IPS-18c (cell line): Measurements from ENCODE around the gene RPS28.
"Not testable (repeated sequence)": the region's sequence is repeated elsewhere in the genome, so short reads cannot be mapped to it uniquely, and the experiment has no call there.

Source experiments
- H3K4me3 ChIP-seq: 2 replicates; pipeline ENCODE4 v1.7.0; 2013; ENCODE audit warnings: low read depth, mild to moderate bottlenecking, low read length, moderate library complexity; ENCODE audit not compliant: insufficient read depth
- H3K9me3 ChIP-seq: one replicate; pipeline ENCODE4 v1.6.1; 2013; ENCODE audit warnings: mild to moderate bottlenecking, low read length, moderate library complexity; ENCODE audit not compliant: control insufficient read depth, insufficient read depth

Gene RPS28

DNA sequence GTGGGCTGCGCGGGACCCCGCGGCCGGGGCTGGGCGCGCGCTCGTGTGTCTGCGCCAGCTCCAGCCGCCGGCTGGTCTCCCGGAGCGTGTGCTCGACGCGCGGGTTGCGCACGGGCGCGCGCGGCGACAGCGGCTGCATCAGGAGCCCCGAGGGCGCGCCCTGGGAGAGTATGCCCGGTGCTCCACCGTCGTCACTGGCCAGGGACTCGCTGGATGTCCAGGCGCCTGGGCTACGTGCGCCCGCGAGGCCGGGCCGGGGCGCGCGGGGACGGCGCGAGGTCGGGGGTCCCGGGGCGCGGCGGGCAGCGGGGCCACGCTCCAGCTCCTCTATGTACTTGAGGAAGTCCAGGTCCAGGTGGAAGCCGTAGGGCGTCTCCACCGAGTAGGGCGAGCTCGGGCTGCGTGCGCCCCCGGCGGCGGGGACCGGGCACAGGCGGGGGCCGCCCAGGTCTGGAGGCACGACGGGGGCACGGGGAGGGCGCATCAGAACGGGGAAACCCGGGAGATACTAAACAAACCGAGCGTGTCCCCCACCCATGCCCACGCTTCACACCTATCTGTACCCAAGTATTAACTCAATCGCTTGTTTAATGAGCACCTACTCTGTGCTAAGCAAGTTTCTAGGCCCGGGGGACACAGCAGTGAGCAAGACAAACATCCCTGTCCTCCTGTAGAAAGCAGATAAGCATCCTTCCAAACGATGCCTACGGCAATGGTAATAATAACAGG lies 14.2 kb downstream of the RPS28 start:
- no peaks in the 10 kb centered on the region for H3K9me3 ChIP-seq
- peak overlapping the region; percentile 58; the same call in 1 of the 2 replicates for H3K4me3 ChIP-seq

DNA sequence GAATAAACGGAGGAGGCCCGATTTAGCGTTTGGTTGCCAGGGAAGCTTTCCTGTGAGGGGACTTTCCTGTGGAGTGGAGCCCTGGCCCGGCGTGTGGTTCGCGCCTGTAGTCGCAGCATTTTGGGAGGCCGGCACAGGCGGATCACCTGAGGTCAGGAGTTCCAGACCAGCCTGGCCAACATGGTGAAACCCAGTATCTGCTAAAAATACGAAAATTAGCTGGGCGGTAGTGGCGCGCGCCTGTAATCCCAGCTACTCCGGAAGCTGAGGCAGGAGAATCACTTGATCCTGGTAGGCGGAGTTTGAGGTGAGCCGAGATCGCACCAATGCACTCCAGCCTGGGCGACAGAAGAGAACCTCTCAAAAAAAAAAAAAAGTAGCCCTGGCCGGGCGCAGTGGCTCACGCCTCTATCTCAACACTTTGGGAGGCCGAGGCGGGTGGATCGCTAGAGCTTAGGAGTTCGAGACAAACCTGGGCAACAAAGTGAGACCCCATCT lies 14.8 kb downstream of the RPS28 start:
- Histone ChIP-seq H3K9me3 (no peaks in the 10 kb centered on the region), H3K4me3 (no peak overlapping the region; the same call in 1 of the 2 replicates)

DNA sequence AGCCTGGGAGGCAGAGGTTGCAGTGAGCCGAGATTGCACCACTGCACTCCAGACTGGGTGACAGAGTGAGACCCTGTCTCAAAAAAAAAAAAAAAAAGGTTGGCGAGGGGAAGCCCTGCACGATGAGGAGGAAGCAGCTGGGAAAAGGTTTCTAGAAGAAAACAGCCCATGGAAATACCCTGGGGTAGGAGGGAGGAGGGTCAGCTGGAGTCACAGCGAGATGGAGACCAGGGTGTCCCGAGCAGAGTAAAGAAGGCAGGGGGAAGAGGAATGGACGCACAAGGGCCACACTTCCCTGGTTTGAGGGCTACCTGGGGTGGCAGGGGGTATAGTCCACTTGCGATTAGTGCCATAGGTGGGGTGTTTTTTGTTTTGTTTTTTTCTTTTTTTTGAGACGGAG lies 15.4 kb downstream of the RPS28 start:
- H3K4me3 ChIP-seq, result no peak overlapping the region
- H3K9me3 ChIP-seq, result no peaks in the 10 kb centered on the region

DNA sequence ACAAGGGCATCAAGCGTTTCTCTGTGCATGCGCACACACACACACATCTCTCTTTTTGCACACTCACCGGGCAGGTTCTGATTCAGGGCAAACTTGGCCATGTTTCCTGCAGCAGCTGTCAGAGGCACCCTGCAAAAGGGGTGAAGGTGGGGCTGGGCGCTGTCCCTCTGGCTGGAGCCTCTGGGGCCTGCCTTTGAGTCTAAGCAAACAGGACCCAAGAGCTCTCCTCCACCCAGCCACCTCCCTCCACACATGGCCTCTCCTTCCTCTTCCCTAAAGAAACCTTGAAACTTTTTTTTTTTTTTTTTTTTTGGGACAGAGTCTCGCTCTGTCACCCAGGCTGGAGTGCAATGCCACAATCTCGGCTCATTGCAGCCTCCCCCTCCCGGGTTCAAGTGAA lies 16.4 kb downstream of the RPS28 start:
- H3K9me3 ChIP-seq, result no peaks in the 10 kb centered on the region
- no peak overlapping the region for H3K4me3 ChIP-seq

DNA sequence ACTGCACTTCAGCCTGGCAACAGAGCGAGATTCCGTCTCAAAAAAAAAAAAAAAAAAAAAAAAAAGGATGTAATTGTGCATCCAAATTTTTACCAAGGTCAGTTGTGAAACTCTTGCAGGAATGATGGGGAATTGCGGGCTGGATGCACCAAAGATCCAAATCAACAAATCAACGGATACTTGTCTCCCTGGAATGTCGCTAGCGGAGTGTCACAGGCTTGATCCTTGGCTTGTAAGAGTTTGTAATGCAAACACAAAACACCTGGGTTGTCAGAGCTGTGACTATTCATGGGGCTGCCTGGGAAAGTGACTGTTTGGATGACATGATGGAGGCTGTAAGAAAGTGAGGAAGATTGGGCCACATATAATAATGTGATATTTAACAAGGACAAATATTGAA lies 17.5 kb downstream of the RPS28 start:
- no peak overlapping the region for H3K4me3 ChIP-seq
- H3K9me3 ChIP-seq, result no peaks in the 10 kb centered on the region

DNA sequence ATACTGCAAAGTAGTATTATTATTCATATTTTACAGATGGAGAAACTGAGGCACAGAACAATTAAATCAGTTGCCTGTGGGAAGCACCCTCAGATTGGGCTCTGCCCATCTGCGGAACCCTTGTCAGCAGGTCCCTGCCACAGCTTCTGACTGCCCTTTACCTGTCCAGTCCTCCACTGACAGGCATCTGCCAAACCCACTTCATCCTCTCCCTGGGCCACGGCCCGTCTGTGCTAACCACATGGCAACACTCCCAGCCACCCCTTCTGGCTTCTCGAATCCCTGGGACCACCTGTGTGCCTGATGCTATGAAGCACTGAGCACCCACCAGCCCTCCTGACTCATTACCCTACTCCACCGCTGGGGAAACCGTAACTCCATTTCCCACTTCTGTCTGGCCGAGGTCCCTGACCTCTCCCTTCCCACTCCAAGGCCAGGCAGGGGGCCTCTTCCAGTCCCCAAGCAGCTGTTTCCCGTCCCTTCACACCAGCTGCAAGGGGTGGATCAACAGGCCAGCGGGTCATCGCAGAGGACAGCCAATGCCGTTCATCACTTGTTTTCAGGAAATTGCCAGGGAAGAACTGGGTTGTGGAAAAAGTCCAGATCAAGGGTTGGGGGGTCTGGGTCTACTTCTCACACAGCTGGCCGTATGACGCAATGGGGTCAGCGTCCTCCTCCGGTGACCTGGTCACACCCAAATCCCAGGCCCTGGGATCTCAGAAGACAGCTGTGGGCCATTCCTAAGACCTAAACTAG lies 19.2 kb downstream of the RPS28 start:
- Histone ChIP-seq H3K4me3 (no peak overlapping the region), H3K9me3 (no peaks in the 10 kb centered on the region)

DNA sequence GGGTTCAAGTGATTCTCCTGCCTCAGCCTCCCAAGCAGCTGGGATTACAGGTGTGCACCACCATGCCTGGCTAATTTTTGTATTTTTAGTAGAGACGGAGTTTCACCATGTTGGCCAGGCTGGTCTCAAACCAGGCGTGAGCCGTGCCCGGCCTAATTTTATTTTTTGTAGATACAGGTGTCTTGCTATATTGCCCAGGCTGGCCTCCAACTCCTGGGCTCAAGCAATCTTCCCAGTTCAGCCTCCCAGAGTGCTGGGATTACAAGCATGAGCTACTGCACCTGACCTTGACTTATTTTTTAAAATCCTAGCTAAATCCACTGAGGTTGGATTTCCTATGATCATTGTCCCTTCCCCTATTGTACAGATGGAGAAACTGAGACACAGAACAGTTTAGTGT lies 20.2 kb downstream of the RPS28 start:
- H3K4me3 ChIP-seq, H3K9me3 ChIP-seq: not testable (repeated sequence)

DNA sequence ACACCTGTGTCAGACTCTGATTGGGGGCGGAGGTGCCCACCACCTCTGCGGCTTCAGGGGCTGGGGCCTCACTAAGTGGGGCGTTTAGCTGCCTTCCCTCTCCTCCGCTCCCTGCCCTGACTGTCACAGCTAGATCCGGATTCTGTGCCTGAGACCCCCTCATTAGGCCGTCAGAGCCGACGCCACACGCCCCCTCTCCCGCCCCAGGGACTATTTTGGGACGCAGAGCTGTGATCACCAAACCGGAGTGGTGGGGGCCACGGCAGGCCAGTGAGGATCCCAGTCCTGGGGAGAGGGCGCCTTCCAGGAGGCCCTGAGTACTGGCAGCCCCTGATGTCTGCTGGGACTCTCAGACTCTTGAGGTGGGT lies 21.0 kb downstream of the RPS28 start:
- no peak overlapping the region for H3K4me3 ChIP-seq
- H3K9me3 ChIP-seq, result no peaks in the 10 kb centered on the region

DNA sequence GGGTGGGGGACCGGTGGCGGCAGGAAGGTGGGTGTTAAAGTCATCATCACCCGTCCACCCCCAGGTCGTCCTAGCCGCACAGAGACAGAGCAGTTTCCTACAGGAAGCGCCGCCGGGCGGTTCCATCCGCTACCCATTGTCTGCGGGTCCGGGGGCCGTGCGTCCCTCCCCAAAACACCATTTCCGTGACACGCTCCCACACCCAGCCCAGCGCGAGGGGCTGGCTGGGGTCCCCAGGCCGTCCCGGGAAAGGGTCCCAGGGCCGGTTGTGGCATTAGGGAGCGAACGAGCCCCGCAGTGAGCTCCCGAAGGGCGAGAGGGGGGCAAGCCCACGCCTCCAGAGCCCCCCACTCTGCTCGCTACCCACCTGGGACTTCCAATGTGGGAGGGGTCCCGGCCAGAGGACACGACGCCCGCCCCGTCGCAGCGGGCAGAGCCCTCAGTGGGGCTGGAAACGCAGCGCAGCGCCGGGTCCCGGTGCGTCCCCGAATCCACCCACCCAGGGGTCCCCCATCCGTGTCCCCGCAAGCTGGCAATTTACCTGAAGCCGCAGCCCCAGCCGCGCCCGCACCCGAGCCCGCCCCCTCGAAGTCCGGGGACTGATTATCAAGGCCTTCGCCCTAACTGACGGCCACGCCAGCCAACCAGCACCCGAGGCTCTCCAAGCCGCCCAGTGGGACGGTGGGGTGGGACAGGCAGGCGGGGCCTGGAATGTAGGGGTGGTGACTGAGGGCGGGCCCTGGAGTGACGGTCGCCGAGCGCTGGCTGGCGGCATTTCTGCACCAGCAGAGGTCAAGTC lies 21.6 kb downstream of the RPS28 start, which contains the start of gene KANK3:
KANK3 (minus strand) TSS at position 579 of the 799 bp plus-strand sequence. CDS start 5,434 bp downstream, outside the sequence.
- H3K9me3 ChIP-seq, result no peaks in the 10 kb centered on the region
- peak within 1 kb of the TSS; percentile 71 for H3K4me3 ChIP-seq

DNA sequence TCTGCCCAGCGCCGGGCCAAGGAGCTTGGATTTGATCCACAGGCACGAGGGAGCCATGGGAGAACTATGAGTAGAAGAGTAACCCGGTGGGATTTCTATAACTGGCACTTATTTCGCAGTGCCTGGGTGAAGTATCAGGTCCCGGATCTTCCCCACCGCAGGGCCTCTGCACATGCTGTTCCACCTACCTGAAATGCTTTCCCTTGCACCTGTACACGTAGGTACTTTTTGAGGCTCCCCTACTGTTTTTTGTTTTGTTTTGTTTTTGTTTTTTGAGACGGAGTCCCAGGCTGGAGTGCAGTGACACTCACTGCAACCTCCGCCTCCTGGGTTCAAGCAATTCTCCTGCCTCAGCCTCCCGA lies 22.2 kb downstream of the RPS28 start:
- H3K9me3 ChIP-seq, result no peaks in the 10 kb centered on the region
- H3K4me3 ChIP-seq, result no peak overlapping the region; the same call in 1 of the 2 replicates

DNA sequence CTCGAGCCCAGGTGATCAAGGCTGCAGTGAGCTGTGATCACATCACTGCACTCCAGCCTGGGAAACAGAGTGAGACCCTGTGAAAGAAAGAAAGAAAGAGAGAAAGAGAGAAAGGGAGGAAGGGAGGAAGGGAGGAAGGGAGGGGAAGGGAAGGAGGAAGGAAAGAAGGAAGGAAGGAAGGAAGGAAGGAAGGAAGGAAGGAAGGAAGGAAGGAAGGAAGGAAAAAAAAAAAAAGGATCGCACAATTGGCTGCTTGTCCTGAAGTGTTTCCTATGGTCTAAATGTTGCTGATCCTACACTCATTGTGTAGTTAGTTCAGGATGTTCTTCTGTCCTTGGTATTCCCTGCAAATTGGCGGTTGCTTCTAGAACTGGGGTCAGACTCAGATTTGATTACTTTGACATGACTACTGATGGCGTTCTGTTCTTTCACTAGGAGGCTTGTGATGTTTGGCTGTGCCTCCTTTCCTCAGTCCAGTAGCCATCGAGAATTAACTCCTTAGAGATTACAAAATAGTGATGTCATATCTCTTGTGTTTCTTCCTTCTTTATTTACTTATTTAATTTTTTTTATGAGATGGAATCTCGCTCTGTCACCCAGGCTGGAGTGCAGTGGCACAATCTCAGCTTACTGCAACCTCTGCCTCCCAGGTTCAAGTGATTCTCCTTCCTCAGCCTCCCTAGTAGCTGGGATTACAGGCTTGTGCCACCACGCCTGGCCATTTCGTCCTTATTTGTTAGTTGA lies 28.5 kb downstream of the RPS28 start:
- H3K9me3 ChIP-seq, H3K4me3 ChIP-seq: not testable (repeated sequence)

DNA sequence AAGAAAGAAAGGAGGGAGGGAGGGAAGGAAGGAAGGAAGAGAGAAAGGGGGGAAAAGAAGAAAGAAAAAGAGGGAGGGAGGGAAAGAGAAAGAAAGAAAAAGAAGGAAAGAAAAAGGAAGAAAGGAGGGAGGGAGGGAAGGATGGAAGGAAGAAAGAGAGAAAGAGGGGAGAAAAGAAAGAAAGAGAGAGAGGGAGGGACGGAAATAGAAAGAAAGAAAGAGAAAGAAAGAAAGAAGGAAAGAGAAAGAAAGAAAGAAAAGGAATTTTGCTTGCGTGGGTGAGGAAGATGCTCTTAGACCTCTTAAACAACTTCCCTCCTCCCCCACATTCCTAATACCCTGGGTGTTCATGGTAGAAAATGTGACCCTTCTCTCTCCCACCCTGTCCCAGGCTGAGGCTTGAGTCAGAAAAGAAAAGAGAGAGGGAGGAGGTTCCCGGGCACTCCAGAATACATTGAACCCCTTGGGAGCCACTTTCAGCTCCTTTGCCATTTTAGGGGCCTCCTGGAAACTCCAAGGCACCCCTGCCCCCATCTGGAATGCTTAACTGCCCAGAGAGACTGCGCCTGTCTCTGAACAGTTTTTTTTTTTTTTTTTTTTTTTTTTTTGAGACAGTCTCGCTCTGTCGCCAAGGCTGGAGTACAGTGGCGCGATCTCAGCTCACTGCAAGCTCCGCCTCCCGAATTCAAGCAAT lies 31.0 kb downstream of the RPS28 start:
- H3K9me3 ChIP-seq, result no peaks in the 10 kb centered on the region
- no peak overlapping the region for H3K4me3 ChIP-seq

DNA sequence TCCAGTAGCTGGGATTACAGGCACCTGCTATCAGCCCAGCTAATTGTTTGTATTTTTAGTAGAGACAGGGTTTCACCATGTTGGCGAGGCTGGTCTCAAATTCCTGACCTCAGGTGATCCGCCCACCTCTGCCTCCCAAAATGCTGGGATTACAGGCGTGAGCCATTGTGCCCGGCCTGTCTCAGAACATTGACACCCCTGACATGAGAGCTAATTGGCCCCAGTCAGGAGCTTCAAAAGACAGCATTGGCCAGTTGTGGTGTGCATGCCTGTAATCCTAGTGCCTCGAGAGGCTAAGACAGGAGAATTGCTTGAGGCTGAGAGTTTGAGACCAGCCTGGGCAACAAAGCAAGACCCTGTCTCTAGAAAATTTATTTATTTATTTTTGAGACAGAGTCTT lies 31.5 kb downstream of the RPS28 start:
- not testable (repeated sequence) for H3K4me3 ChIP-seq, H3K9me3 ChIP-seq

DNA sequence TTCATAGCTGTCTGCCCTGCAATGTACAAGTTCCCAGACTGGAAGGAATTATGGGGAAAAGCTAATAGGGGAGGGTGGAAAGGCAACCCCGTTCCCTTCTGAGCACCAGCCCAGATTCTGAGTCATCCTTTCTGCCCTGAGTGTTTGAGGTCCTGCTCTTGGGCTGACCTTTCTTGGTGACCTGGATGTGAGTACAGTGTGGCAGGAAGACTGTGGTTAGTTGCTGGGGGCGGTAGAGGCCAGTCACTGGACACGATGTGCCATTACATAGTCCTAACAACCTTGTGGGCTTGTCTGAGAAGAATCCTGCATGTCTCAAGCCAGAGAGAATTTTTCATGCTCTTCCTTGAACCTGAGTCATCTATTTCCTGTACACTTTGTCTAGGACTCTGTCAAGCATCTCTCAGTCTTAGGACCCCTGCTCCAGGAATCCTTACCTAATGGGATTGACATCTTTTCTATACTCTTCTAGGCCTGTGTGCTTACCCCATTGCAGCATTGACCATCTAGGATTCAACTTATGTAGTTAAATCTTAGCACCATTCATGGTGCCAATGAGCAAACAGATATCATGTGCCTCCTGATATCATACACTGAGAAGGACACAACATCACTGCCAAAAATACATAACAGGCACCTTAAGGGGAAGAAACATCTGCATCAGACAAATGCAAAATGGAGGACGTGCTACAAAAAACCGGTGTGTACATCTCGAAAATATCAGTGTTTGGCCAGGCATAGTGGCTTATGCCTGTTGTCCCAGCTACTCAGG lies 34.5 kb downstream of the RPS28 start:
- no peaks in the 10 kb centered on the region for H3K9me3 ChIP-seq
- no peak overlapping the region for H3K4me3 ChIP-seq

DNA sequence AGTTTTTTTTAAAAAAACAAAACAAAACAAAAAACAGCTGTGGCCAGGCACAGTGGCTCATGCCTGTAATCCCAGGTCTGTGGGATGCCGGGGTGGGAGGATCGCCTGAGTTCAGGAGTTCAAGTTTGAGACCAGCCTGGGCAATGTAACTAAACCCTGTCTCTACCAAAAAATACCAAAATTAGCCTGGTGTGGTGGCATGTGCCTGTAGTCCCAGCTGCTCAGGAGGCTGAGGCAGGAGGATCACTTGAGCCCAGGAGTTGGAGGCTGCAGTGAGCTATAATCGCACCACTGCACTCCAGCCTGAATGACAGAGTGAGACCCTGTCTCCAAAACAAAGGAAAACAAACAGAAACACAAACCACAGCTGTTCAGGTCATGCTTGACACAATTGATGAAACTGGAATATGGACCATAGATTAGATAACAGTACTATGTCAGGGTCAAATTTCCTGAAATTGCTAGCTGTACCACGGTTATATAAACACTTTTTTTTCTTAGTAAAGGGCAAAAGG lies 35.8 kb downstream of the RPS28 start:
- H3K9me3 ChIP-seq, result no peaks in the 10 kb centered on the region
- H3K4me3 ChIP-seq, result no peak overlapping the region

DNA sequence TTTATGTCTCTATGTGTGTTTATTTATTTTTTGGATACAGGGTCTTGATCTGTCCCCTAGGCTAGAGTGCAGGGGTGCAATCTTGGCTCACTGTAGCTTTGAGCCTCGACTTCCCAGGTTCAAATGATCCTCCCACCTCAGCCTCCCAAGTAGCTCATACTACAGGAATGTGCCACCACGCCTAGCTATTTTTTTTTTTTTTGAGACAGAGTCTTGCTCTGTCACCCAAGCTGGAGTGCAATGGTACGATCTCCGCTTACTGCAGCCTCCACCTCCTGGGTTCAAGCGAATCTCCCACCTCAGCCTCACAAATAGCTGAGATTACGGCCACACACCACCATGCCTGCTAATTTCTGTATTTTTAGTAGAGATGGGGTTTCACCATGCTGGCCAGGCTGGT lies 37.7 kb downstream of the RPS28 start:
- H3K4me3 ChIP-seq, result no peak overlapping the region
- no peaks in the 10 kb centered on the region for H3K9me3 ChIP-seq
